AG04450 (cell line): ENCODE measurements around the gene MAD1L1. TPM values are rescaled to one million over a fixed set of nuclear protein-coding genes. Genes with fewer than 3 reads are reported as not detected.

Source experiments
- CTCF ChIA-PET: fragments of 300-600, 350-600 bp; formaldehyde crosslinking; extraction: SDS; loops from one replicate; lab custom pipeline; 2022; ENCODE audit warnings: antibody characterized with exemption, inconsistent platforms; lab: Charles Lee
- POLR2A ChIA-PET: fragments of 350-600 bp; formaldehyde crosslinking; extraction: SDS; loops from one replicate; lab custom pipeline; 2021; ENCODE audit warnings: antibody characterized with exemption, inconsistent platforms; lab: Yijun Ruan, JAX
- DNase-seq: peaks from one replicate; pipeline ENCODE4 v3.0.0-alpha.2; 2011; ENCODE audit warnings: low read depth, low spot score
- H3K27ac ChIP-seq: one replicate; pipeline ENCODE4 v1.5.1; 2012; ENCODE audit warnings: low read depth, low read length, control low read depth
- H3K27me3 ChIP-seq: one replicate; pipeline ENCODE4 v1.6.0; 2012; ENCODE audit warnings: low read length; ENCODE audit not compliant: control insufficient read depth, insufficient read depth
- H3K4me3 ChIP-seq: 2 replicates; pipeline ENCODE4 v1.5.1; 2011; ENCODE audit warnings: mild to moderate bottlenecking, low read depth, low read length, control low read depth
- H3K9me3 ChIP-seq: 2 replicates; pipeline ENCODE4 v1.5.1; 2012; ENCODE audit warnings: low read length; ENCODE audit not compliant: control insufficient read depth, insufficient read depth
- CTCF ChIP-seq: IDR thresholded peaks from 2 replicates; pipeline ENCODE4 v1.5.1; 2011; ENCODE audit warnings: low read depth, low read length, control low read depth, inconsistent platforms
- polyA plus RNA-seq: library from polyadenylated mRNA; depleted of rRNA; stranded (reverse); fragments of >200 nt; gene quantifications from 2 replicates; pipeline ENCODE4 v1.2.3, GENCODE V29; 2011

The MAD1L1 gene
- polyA plus RNA-seq, 1 experiment, result 11.9 TPM

GRCh38 chr7:1886361-1887064 lies 346.2 kb downstream of the MAD1L1 start:
- TF ChIP-seq CTCF, result no peak
- ChIA-PET CTCF (no interaction called here), POLR2A (no interaction called here)

GRCh38 chr7:1885465-1886226 lies 347.1 kb downstream of the MAD1L1 start:
- POLR2A ChIA-PET, result no interaction called here
- no peak overlapping the region for H3K4me3 ChIP-seq
- H3K27me3 ChIP-seq, result no peaks in the 10 kb centered on the region
- no peak for DNase-seq
- TF ChIP-seq CTCF, result no peak
- H3K27ac ChIP-seq, result no peak overlapping the region
- CTCF ChIA-PET, result no interaction called here
- peaks cover 25% of the 10 kb centered on the region for H3K9me3 ChIP-seq

More at GRCh38 chr7:1886361-1887064, 346.2 kb downstream of the MAD1L1 start:
- Histone ChIP-seq H3K27ac (no peak overlapping the region), H3K27me3 (no peaks in the 10 kb centered on the region), H3K4me3 (no peak overlapping the region), H3K9me3 (peaks cover 25% of the 10 kb centered on the region)
- no peak for DNase-seq

GRCh38 chr7:1884583-1885350 lies 348.0 kb downstream of the MAD1L1 start:
- no peak for TF ChIP-seq CTCF
- POLR2A ChIA-PET, result no interaction called here
- no peak for DNase-seq
- CTCF ChIA-PET, result no interaction called here
- no peak overlapping the region for H3K4me3 ChIP-seq
- peaks cover 21% of the 10 kb centered on the region for H3K9me3 ChIP-seq
- H3K27me3 ChIP-seq, result no peaks in the 10 kb centered on the region
- H3K27ac ChIP-seq, result no peak overlapping the region

GRCh38 chr7:1883834-1884582 lies 348.7 kb downstream of the MAD1L1 start:
- no peak for TF ChIP-seq CTCF
- H3K4me3 ChIP-seq, result no peak overlapping the region
- no peaks in the 10 kb centered on the region for H3K27me3 ChIP-seq
- POLR2A ChIA-PET, result interaction anchor here (1.1 kb wide), 1 partner anchor 292 kb away, joined by 4 read pairs; no protein-coding TSS in a partner anchor
- H3K9me3 ChIP-seq, result peaks cover 19% of the 10 kb centered on the region
- H3K27ac ChIP-seq, result no peak overlapping the region
- CTCF ChIA-PET, result no interaction called here
- DNase-seq, result no peak
